KOPT-K1 (cell line): ENCODE results near the gene UVRAG.

Source experiments
- H3K27ac ChIP-seq: fragments of 200-600 bp; sonication (generic); 2 replicates; pipeline ENCODE4 v1.5.1; 2016; ENCODE audit warnings: antibody characterized with exemption, mild to moderate bottlenecking, low read depth, low read length; ENCODE audit not compliant: poor library complexity, severe bottlenecking
- H3K36me3 ChIP-seq: fragments of 200-600 bp; sonication (generic); 2 replicates; pipeline ENCODE4 v1.5.1; 2017; ENCODE audit warnings: antibody characterized with exemption, mild to moderate bottlenecking, low read length, moderate library complexity; ENCODE audit not compliant: insufficient read depth
- H3K9me3 ChIP-seq: fragments of 200-600 bp; sonication (generic); 2 replicates; pipeline ENCODE4 v1.5.1; 2017; ENCODE audit warnings: antibody characterized with exemption, low read length, mild to moderate bottlenecking; ENCODE audit not compliant: insufficient read depth, poor library complexity, severe bottlenecking

UVRAG gene

GRCh38 chr11:76105637-76106036 is 290.6 kb downstream of the UVRAG start:
- no peaks in the 10 kb centered on the region for H3K9me3 ChIP-seq
- H3K27ac ChIP-seq = no peak overlapping the region
- no peaks in the 10 kb centered on the region for H3K36me3 ChIP-seq

GRCh38 chr11:76107971-76108370 is 293.0 kb downstream of the UVRAG start:
- Histone ChIP-seq H3K27ac (no peak overlapping the region), H3K9me3 (no peaks in the 10 kb centered on the region), H3K36me3 (no peaks in the 10 kb centered on the region)

- no peak overlapping the region for H3K27ac ChIP-seq
- H3K9me3 ChIP-seq = no peaks in the 10 kb centered on the region
- H3K36me3 ChIP-seq = peaks cover 10% of the 10 kb centered on the region; the same call in 1 of the 2 replicates
Observed at GRCh38 chr11:76114238-76114637, 299.2 kb downstream of the UVRAG start.

- Histone ChIP-seq H3K9me3 (no peaks in the 10 kb centered on the region), H3K27ac (no peak overlapping the region), H3K36me3 (peaks cover 10% of the 10 kb centered on the region; the same call in 1 of the 2 replicates)
Observed at GRCh38 chr11:76115555-76115954, 300.5 kb downstream of the UVRAG start.

- Histone ChIP-seq H3K9me3 (no peaks in the 10 kb centered on the region), H3K36me3 (peaks cover 10% of the 10 kb centered on the region; the same call in 1 of the 2 replicates), H3K27ac (no peak overlapping the region)
Observed at GRCh38 chr11:76119032-76119431, 304.0 kb downstream of the UVRAG start.

- no peaks in the 10 kb centered on the region for H3K9me3 ChIP-seq
- no peak overlapping the region for H3K27ac ChIP-seq
- peaks cover 10% of the 10 kb centered on the region; the same call in 1 of the 2 replicates for H3K36me3 ChIP-seq
Observed at GRCh38 chr11:76119779-76120178, 304.8 kb downstream of the UVRAG start.

- H3K9me3 ChIP-seq = no peaks in the 10 kb centered on the region
- no peak overlapping the region for H3K27ac ChIP-seq
- H3K36me3 ChIP-seq = peaks cover 10% of the 10 kb centered on the region; the same call in 1 of the 2 replicates
Observed at GRCh38 chr11:76120513-76121101, 305.6 kb downstream of the UVRAG start.

GRCh38 chr11:76123248-76123647 is 308.2 kb downstream of the UVRAG start:
- H3K9me3 ChIP-seq = no peaks in the 10 kb centered on the region
- H3K36me3 ChIP-seq = no peaks in the 10 kb centered on the region
- H3K27ac ChIP-seq = no peak overlapping the region

- H3K27ac ChIP-seq = no peak overlapping the region
- no peaks in the 10 kb centered on the region for H3K36me3 ChIP-seq
- H3K9me3 ChIP-seq = no peaks in the 10 kb centered on the region
Observed at GRCh38 chr11:76124905-76125770, 310.1 kb downstream of the UVRAG start.

GRCh38 chr11:76129729-76130128 is 314.7 kb downstream of the UVRAG start:
- Histone ChIP-seq H3K27ac (no peak overlapping the region), H3K36me3 (no peaks in the 10 kb centered on the region), H3K9me3 (no peaks in the 10 kb centered on the region)

GRCh38 chr11:76131142-76131541 is 316.1 kb downstream of the UVRAG start:
- no peak overlapping the region for H3K27ac ChIP-seq
- H3K9me3 ChIP-seq = no peaks in the 10 kb centered on the region
- H3K36me3 ChIP-seq = 0 out of 2 replicates have a peak, but pooled peaks cover 4% of the 10 kb centered on the region

- H3K36me3 ChIP-seq = 0 out of 2 replicates have a peak, but pooled peaks cover 4% of the 10 kb centered on the region
- no peak overlapping the region for H3K27ac ChIP-seq
- no peaks in the 10 kb centered on the region for H3K9me3 ChIP-seq
Observed at GRCh38 chr11:76131671-76132631, 316.9 kb downstream of the UVRAG start.

GRCh38 chr11:76134239-76134638 is 319.2 kb downstream of the UVRAG start:
- Histone ChIP-seq H3K27ac (no peak overlapping the region), H3K36me3 (0 out of 2 replicates have a peak, but pooled peaks cover 4% of the 10 kb centered on the region), H3K9me3 (no peaks in the 10 kb centered on the region)

GRCh38 chr11:76135491-76135890 is 320.5 kb downstream of the UVRAG start:
- Histone ChIP-seq H3K36me3 (peaks cover 6% of the 10 kb centered on the region; the same call in 1 of the 2 replicates), H3K27ac (no peak overlapping the region), H3K9me3 (no peaks in the 10 kb centered on the region)

GRCh38 chr11:76139314-76139713 is 324.3 kb downstream of the UVRAG start:
- Histone ChIP-seq H3K27ac (no peak overlapping the region), H3K36me3 (peaks cover 34% of the 10 kb centered on the region), H3K9me3 (no peaks in the 10 kb centered on the region)
